ENCODE results near the gene DOCK1. TPM values are rescaled to one million over a fixed set of nuclear protein-coding genes. Genes with fewer than 3 reads are reported as not detected.
A peak's percentile ranks its signal among the peaks of the same experiment; 100 is the strongest.

Gene DOCK1
- total RNA-seq, 2 donors from 2014 or later = 72.4 to 89.3 TPM

DNA sequence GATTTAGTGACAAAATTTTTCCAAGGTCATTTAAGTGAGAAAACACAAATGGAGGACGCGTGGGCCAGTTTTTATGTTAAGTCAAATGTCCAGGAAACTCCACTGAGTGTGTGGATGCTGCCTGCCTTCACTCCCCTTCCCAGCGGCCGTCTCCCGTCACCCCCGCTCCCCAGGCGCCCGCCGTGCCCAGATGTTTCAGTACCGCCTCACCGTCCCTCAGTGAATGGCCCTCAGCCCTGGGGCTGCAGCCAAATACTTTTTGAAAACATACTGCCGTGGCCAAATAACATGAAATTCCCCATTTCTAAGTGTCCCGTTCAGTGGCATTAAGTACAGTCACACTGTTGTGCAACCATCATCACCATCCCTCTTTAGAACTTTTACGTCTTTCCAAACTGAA, 159.2 kb downstream of the DOCK1 start:
- no peaks in the 10 kb centered on the region for H3K9me3 Mint-ChIP-seq
- H3K27ac Mint-ChIP-seq = peak overlapping the region; percentile 40
- Histone ChIP-seq H3K36me3 (ENCODE audit: control insufficient read depth, insufficient read depth, low read length) (peaks cover 60% of the 10 kb centered on the region), H3K27ac (ENCODE audit: low read depth, low read length) (no peak overlapping the region), H3K4me3 (ENCODE audit: low read length) (no peak overlapping the region), H3K9ac (ENCODE audit: extremely low read depth, low read length, poor library complexity, severe bottlenecking) (no peak overlapping the region), H3K4me1 (ENCODE audit: control insufficient read depth, insufficient read depth, low read length) (no peaks in the 10 kb centered on the region), H3K9me3 (ENCODE audit: control insufficient read depth, low read length) (peaks cover 9% of the 10 kb centered on the region), H3K27me3 (ENCODE audit: control insufficient read depth, insufficient read depth, low read length, poor library complexity, severe bottlenecking) (no peaks in the 10 kb centered on the region)
- DNase-seq = no peak
- H3K4me3 Mint-ChIP-seq = no peak overlapping the region
- no peaks in the 10 kb centered on the region for H3K27me3 Mint-ChIP-seq (ENCODE audit: insufficient read depth)
- H3K4me1 Mint-ChIP-seq = no peaks in the 10 kb centered on the region
- 96 to 97% methylated on average over 6 to 14 of the region's 14 CpGs for WGBS, 2 experiments (ENCODE audit: insufficient coverage in 1 of 2, insufficient read length in 1 of 2)
- H3K36me3 Mint-ChIP-seq (ENCODE audit: low read depth) = peaks cover 84% of the 10 kb centered on the region
- TF ChIP-seq, protein P1, sequence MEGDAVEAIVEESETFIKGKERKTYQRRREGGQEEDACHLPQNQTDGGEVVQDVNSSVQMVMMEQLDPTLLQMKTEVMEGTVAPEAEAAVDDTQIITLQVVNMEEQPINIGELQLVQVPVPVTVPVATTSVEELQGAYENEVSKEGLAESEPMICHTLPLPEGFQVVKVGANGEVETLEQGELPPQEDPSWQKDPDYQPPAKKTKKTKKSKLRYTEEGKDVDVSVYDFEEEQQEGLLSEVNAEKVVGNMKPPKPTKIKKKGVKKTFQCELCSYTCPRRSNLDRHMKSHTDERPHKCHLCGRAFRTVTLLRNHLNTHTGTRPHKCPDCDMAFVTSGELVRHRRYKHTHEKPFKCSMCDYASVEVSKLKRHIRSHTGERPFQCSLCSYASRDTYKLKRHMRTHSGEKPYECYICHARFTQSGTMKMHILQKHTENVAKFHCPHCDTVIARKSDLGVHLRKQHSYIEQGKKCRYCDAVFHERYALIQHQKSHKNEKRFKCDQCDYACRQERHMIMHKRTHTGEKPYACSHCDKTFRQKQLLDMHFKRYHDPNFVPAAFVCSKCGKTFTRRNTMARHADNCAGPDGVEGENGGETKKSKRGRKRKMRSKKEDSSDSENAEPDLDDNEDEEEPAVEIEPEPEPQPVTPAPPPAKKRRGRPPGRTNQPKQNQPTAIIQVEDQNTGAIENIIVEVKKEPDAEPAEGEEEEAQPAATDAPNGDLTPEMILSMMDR (conservative IDR thresholded peaks at IDR 0.05) = no peak

DNA sequence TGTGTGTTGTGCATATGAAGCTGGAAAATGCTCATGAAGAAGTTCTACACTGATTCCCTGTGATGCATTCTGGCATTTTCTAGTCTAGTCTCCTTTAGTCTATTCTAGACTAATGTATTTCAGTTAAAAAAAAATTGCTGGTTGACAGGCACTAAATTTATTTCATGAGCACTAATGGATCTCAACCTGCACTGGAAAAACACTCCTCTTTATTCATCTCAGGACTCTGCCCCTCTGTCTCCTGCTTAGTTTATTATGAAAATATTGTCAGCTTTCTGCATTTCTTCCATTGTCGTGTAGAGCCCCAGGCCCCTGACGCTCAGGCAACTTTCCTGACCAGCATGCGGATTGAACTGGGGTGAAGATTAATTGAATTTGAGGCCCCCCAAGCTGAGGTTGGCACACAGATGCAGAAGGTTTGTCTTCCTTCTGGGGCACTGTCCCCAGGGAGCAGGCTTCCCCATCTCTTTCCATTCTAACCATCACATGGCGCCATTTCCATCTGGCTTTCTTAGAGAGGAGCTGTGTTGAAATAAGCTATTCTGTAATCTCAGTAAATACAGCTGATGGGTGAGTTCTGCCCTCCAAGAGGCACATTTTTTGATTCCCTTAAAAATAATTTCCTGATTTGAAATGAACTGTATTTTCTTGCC, 162.4 kb downstream of the DOCK1 start:
- TF ChIP-seq, protein P1 (conservative IDR thresholded peaks at IDR 0.05) = no peak

DNA sequence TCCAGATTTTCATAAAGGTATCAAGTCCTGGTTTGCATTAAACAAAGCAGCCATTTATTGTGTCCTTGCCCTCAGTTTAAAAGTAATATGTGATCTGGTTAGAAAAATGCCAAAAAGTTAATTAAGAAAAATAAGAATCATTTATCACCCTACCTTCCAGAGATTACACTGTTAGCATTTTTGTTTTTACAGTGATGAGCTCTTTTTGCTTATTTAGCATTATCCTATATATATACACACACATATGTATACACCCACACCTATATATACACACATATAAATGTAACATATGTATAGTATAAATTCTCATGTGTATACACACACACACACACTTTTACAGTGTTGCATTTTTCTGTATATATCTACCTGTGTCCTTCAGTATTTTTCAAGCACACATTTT, 163.3 kb downstream of the DOCK1 start:
- TF ChIP-seq, protein P1 (conservative IDR thresholded peaks at IDR 0.05) = no peak
- no peak overlapping the region for H3K27ac ChIP-seq (ENCODE audit: low read depth, low read length)
- H3K27ac Mint-ChIP-seq = no peak overlapping the region
- no peaks in the 10 kb centered on the region for H3K27me3 Mint-ChIP-seq (ENCODE audit: insufficient read depth)
- H3K27me3 ChIP-seq (ENCODE audit: control insufficient read depth, insufficient read depth, low read length, poor library complexity, severe bottlenecking) = no peaks in the 10 kb centered on the region
- H3K9ac ChIP-seq (ENCODE audit: extremely low read depth, low read length, poor library complexity, severe bottlenecking) = no peak overlapping the region
- H3K9me3 ChIP-seq (ENCODE audit: control insufficient read depth, low read length) = no peaks in the 10 kb centered on the region
- no peak overlapping the region for H3K4me3 ChIP-seq (ENCODE audit: low read length)
- H3K36me3 ChIP-seq (ENCODE audit: control insufficient read depth, insufficient read depth, low read length) = peaks cover 54% of the 10 kb centered on the region
- no peak overlapping the region for H3K4me3 Mint-ChIP-seq
- no peaks in the 10 kb centered on the region for H3K4me1 Mint-ChIP-seq
- DNase-seq = no peak
- H3K36me3 Mint-ChIP-seq (ENCODE audit: low read depth) = peaks cover 82% of the 10 kb centered on the region
- H3K9me3 Mint-ChIP-seq = no peaks in the 10 kb centered on the region
- H3K4me1 ChIP-seq (ENCODE audit: control insufficient read depth, insufficient read depth, low read length) = no peaks in the 10 kb centered on the region

More for the DNA sequence above, 162.4 kb downstream of the DOCK1 start:
- Histone ChIP-seq H3K4me3 (ENCODE audit: low read length) (no peak overlapping the region), H3K36me3 (ENCODE audit: control insufficient read depth, insufficient read depth, low read length) (peaks cover 53% of the 10 kb centered on the region), H3K27me3 (ENCODE audit: control insufficient read depth, insufficient read depth, low read length, poor library complexity, severe bottlenecking) (no peaks in the 10 kb centered on the region), H3K9me3 (ENCODE audit: control insufficient read depth, low read length) (no peaks in the 10 kb centered on the region), H3K27ac (ENCODE audit: low read depth, low read length) (no peak overlapping the region), H3K4me1 (ENCODE audit: control insufficient read depth, insufficient read depth, low read length) (no peaks in the 10 kb centered on the region), H3K9ac (ENCODE audit: extremely low read depth, low read length, poor library complexity, severe bottlenecking) (no peak overlapping the region)
- Mint-ChIP-seq H3K9me3 (no peaks in the 10 kb centered on the region), H3K4me3 (no peak overlapping the region), H3K27ac (no peak overlapping the region), H3K27me3 (ENCODE audit: insufficient read depth) (no peaks in the 10 kb centered on the region), H3K36me3 (ENCODE audit: low read depth) (peaks cover 85% of the 10 kb centered on the region), H3K4me1 (no peaks in the 10 kb centered on the region)
- 90 to 100% methylated on average over 3 to 4 of the region's 4 CpGs for WGBS, 2 experiments (ENCODE audit: insufficient coverage in 1 of 2, insufficient read length in 1 of 2)
- no peak for DNase-seq

All from endodermal cell (in vitro differentiated cells).